Adrenal gland (tissue), 5 donors: Measurements from ENCODE around the gene PLEKHA4.

ENCODE experiments used
- CTCF ChIP-seq, 6 experiments: fragments of 450-650 bp in 4 of 6; fragments of 200-600 bp in 2 of 6; sonication (generic) in 1 of 6; IDR thresholded peaks; 1 replicate in 5 of 6; 2 replicates in 1 of 6; pipeline versions ENCODE4 v1.5.1 to v1.8.0; 2016 to 2021; ENCODE audit warnings: antibody characterized with exemption in 6 of 6, mild to moderate bottlenecking in 2 of 6, moderate library complexity in 1 of 6
- POLR2A ChIP-seq, 2 donors: fragments of 450-650 bp; IDR thresholded peaks; one replicate each; pipeline ENCODE4 v1.6.1; 2017; ENCODE audit warnings: antibody characterized with exemption in 2 of 2, mild to moderate bottlenecking in 2 of 2, moderate library complexity in 1 of 2
- donor health status: DM: no; HTN: no; CAD: no.

- TF ChIP-seq POLR2A (IDR thresholded peaks at IDR 0.05) (no peak), CTCF (IDR thresholded peaks at IDR 0.05) (no peak)
Observed at GRCh38 chr19:48804496-48804895, 63.9 kb downstream of the PLEKHA4 start.
